ENCODE results near the gene CAMK1. TPM values are rescaled to one million over a fixed set of nuclear protein-coding genes. Genes with fewer than 3 reads are reported as not detected.

CAMK1 gene
- total and polyA plus RNA-seq, 2 of the 4 experiments (the other 2 are of a cell fraction): 33.3 to 36.4 TPM

DNA sequence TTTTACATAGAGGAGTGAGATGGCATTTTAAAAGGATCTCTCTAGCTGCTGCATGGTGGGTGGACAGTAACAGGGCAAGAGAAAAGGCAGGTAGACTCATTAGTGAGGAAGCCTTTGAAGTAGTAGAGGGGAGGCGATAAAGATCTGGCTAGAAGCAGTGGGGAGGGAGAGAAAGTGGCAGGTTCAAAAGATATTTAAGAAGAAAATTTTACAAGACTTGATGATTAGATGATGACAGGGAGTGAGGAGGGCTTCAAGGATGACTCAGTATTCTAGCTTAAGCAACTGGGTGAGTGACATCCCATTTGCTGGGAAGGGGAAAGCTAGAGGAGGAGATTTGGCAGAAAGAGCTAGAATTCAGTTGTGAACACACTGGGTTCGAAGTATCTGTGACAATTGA, 42.0 kb downstream of the CAMK1 start:
- Histone ChIP-seq H4K5ac (ENCODE audit: low read depth, low read length) (no peak overlapping the region), H2AK5ac (ENCODE audit: low read depth, low read length) (no peak overlapping the region), H3K4me3 (ENCODE audit: insufficient read depth, low read depth, low read length) (no peak overlapping the region), H3K23ac (ENCODE audit: low read depth, low read length) (no peak overlapping the region), H4K8ac (ENCODE audit: low read depth in 2 of 2, low read length in 2 of 2) (no peak overlapping the region), H3K9me1 (ENCODE audit: insufficient read depth, low read length) (peaks cover under 1% of the 10 kb centered on the region; the same call in 1 of the 2 replicates), H2BK5ac (ENCODE audit: low read depth, low read length, poor library complexity, severe bottlenecking) (no peak overlapping the region), H3K4me1 (ENCODE audit: control insufficient read depth, insufficient read depth, low read length) (peaks cover 3% of the 10 kb centered on the region; the same call in 1 of the 2 replicates), H3K79me1 (ENCODE audit: low read depth in 1 of 2, low read length in 2 of 2) (peaks cover 0 to 5% of the 10 kb centered on the region in 2 experiments; a peak in 2 of 4 replicates), H2BK120ac (ENCODE audit: low read depth, low read length) (no peak overlapping the region), H3K4ac (ENCODE audit: low read depth, low read length) (no peak overlapping the region), H4K91ac (ENCODE audit: insufficient read depth, low read depth, low read length) (no peak overlapping the region), H4K20me1 (ENCODE audit: insufficient read depth, low read length) (peaks cover 8% of the 10 kb centered on the region), H3K9me3 (ENCODE audit: control insufficient read depth, insufficient read depth, low read length) (no peaks in the 10 kb centered on the region), H2AK9ac (replicated peaks; ENCODE audit: low read depth, low read length, poor library complexity) (no peak overlapping the region), H2BK15ac (ENCODE audit: low read depth, low read length) (no peak overlapping the region), H2AFZ (replicated peaks; ENCODE audit: low read length, poor library complexity) (no peak overlapping the region), H3K4me2 (ENCODE audit: low read depth, low read length) (no peak overlapping the region), H2BK20ac (ENCODE audit: low read depth, low read length) (no peak overlapping the region), H3K18ac (ENCODE audit: low read depth, low read length) (no peak overlapping the region), H3K27me3 (ENCODE audit: control insufficient read depth, insufficient read depth, low read length) (no peaks in the 10 kb centered on the region; the same call in 1 of the 2 replicates), H3K9ac (ENCODE audit: low read depth, low read length) (no peak overlapping the region), H3K56ac (ENCODE audit: extremely low read depth, insufficient read depth, low read length) (no peak overlapping the region), H3K14ac (replicated peaks; ENCODE audit: low read depth, low read length) (no peak overlapping the region), H3K36me3 (ENCODE audit: control insufficient read depth, insufficient read depth, low read length) (no peaks in the 10 kb centered on the region), H3K27ac (ENCODE audit: insufficient read depth, low read length) (no peak overlapping the region)
- intact Hi-C loops (cut with micrococcal nuclease): no loop called here
- DNase-seq (peak; percentile 47), ATAC-seq (ENCODE audit: low read depth) (no peak)
- peak; percentile 10; the same call in 1 of the 2 replicates for TF ChIP-seq CEBPB (IDR thresholded peaks at IDR 0.05; ENCODE audit: low read depth, low read length)
- TF ChIP-seq MAZ (IDR thresholded peaks at IDR 0.05; ENCODE audit: borderline replicate concordance, low read depth, low read length): no peak
- no peak for TF ChIP-seq RCOR1 (IDR thresholded peaks at IDR 0.05; ENCODE audit: insufficient replicate concordance, low read length)
- no peak for TF ChIP-seq RAD21 (IDR thresholded peaks at IDR 0.05; ENCODE audit: low read length)
- in situ Hi-C loops (cut with MboI; ENCODE audit: low sequenced_read_pairs): no loop called here
- WGBS, 2 experiments (ENCODE audit: extremely low coverage in 2 of 2, insufficient read length in 1 of 2): 89% methylated on average over 1 of the region's 2 CpGs; no CpG with 5 or more reads in 1 of the 2 experiments
- BruUV-seq (replicated peaks): no TSS peak
- dilution Hi-C loops (cut with HindIII; ENCODE audit: low sequenced_read_pairs, unreplicated experiment): no loop called here
- CTCF ChIA-PET: no interaction called here
- POLR2A ChIA-PET (ENCODE audit: unreplicated experiment): no interaction called here

All from IMR-90 (cell line).